H1 (cell line): ENCODE data around the gene TSC22D1. TPM values are rescaled to one million over a fixed set of nuclear protein-coding genes. Genes with fewer than 3 reads are reported as not detected.

Source experiments
- CTCF ChIA-PET: fragments of 300-600 bp; sonication (Branson Sonifier 250); formaldehyde crosslinking; loops from one replicate; lab custom pipeline; 2021; ENCODE audit not compliant: partially characterized antibody; lab: Charles Lee
- POLR2A ChIA-PET: fragments of 300-600 bp; sonication (Branson Sonifier 250); formaldehyde crosslinking; loops from one replicate; lab custom pipeline; 2021; ENCODE audit warnings: inconsistent platforms; ENCODE audit not compliant: partially characterized antibody; lab: Charles Lee
- DNase-seq, 2 experiments: peaks; one replicate each; pipeline versions ENCODE4 v3.0.0 to v3.0.0-alpha.2; 2010 to 2022; ENCODE audit warnings: low spot score in 2 of 2, low read depth in 1 of 2, mixed read lengths in 1 of 2
- FAIRE-seq: peaks from 2 replicates; lab custom pipeline; 2011; peaks lifted over from hg19 to GRCh38; lab: Jason Lieb, UNC
- H2AFZ ChIP-seq: 2 replicates; pipeline ENCODE4 v1.8.1; 2012; ENCODE audit warnings: low read length, inconsistent platforms
- H2AK5ac ChIP-seq: 2 replicates; pipeline ENCODE4 v1.6.1; 2013; ENCODE audit warnings: low read depth, low read length
- H2BK120ac ChIP-seq: replicated peaks from 2 replicates; pipeline ENCODE3; 2013; ENCODE audit warnings: low read depth, low read length, inconsistent platforms
- H2BK12ac ChIP-seq: 2 replicates; pipeline ENCODE4 v1.6.1; 2013; ENCODE audit warnings: low read depth, low read length
- H2BK15ac ChIP-seq: 2 replicates; pipeline ENCODE4 v1.6.1; 2013; ENCODE audit warnings: low read length
- H2BK20ac ChIP-seq: 2 replicates; pipeline ENCODE4 v1.6.1; 2013; ENCODE audit warnings: low read length
- H2BK5ac ChIP-seq: 2 replicates; pipeline ENCODE4 v1.6.1; 2013; ENCODE audit warnings: low read depth, low read length
- H3K14ac ChIP-seq: 2 replicates; pipeline ENCODE4 v1.6.1; 2013; ENCODE audit warnings: inconsistent platforms; ENCODE audit not compliant: insufficient read length
- H3K18ac ChIP-seq: 2 replicates; pipeline ENCODE4 v1.6.1; 2013; ENCODE audit warnings: low read length; ENCODE audit errors: extremely low read depth
- H3K23ac ChIP-seq: 2 replicates; pipeline ENCODE4 v1.6.1; 2013; ENCODE audit warnings: inconsistent platforms; ENCODE audit not compliant: insufficient read length
- H3K23me2 ChIP-seq: 2 replicates; pipeline ENCODE4 v1.6.1; 2013; ENCODE audit warnings: low read depth, low read length
- H3K27ac ChIP-seq: 2 replicates; pipeline ENCODE4 v1.6.1; 2011; ENCODE audit warnings: low read depth, low read length, inconsistent platforms
- H3K27me3 ChIP-seq, 4 experiments: replicated peaks in 1 of 4; 1 replicate in 1 of 4; 2 replicates in 3 of 4; pipeline versions ENCODE4 v1.6.1 to v1.8.1; 2011 to 2013; ENCODE audit warnings: low read length in 3 of 4, mild to moderate bottlenecking in 3 of 4, inconsistent platforms in 2 of 4, mixed read lengths in 2 of 4, moderate library complexity in 1 of 4; ENCODE audit not compliant: control insufficient read depth in 3 of 4, insufficient read depth in 3 of 4; ENCODE audit errors: extremely low read depth in 1 of 4
- H3K36me3 ChIP-seq, 4 experiments: 2 replicates each; pipeline versions ENCODE4 v1.6.1 to v1.8.1; 2011 to 2013; ENCODE audit warnings: mild to moderate bottlenecking in 4 of 4, low read length in 3 of 4, moderate library complexity in 2 of 4, control low read depth in 1 of 4, inconsistent platforms in 1 of 4; ENCODE audit not compliant: insufficient read depth in 4 of 4, control insufficient read depth in 2 of 4
- H3K4ac ChIP-seq: replicated peaks from 2 replicates; pipeline ENCODE3; 2013; ENCODE audit warnings: low read length, low read depth, mixed read lengths, inconsistent platforms; ENCODE audit not compliant: insufficient read length
- H3K4me1 ChIP-seq, 4 experiments: replicated peaks in 1 of 4; 1 replicate in 1 of 4; 2 replicates in 3 of 4; pipeline versions ENCODE4 v1.6.1 to v1.8.1; 2011 to 2013; ENCODE audit warnings: low read length in 3 of 4, inconsistent platforms in 2 of 4, mixed read lengths in 1 of 4; ENCODE audit not compliant: insufficient read depth in 4 of 4, control insufficient read depth in 3 of 4
- H3K4me2 ChIP-seq, 2 experiments: 2 replicates each; pipeline versions ENCODE4 v1.6.1 to v1.8.1; 2011 to 2013; ENCODE audit warnings: low read depth in 2 of 2, low read length in 2 of 2, control low read depth in 1 of 2, inconsistent platforms in 1 of 2, mild to moderate bottlenecking in 1 of 2; ENCODE audit not compliant: insufficient read depth in 1 of 2
- H3K4me3 ChIP-seq, 4 experiments: fragments of 200-600, 300-600 bp in 1 of 4; sonication (generic), shearing (Covaris generic), sonication (Bioruptor Twin) in 1 of 4; 2 replicates each; pipeline versions ENCODE4 v1.5.1 to v1.8.1; 2011 to 2016; ENCODE audit warnings: low read length in 4 of 4, low read depth in 3 of 4, control low read depth in 2 of 4, inconsistent platforms in 2 of 4, mild to moderate bottlenecking in 2 of 4, mixed read lengths in 1 of 4, moderate library complexity in 1 of 4; ENCODE audit not compliant: insufficient read depth in 2 of 4; ENCODE audit errors: extremely low read depth in 1 of 4
- H3K56ac ChIP-seq: replicated peaks from 2 replicates; pipeline ENCODE3; 2013; ENCODE audit warnings: low read depth, mild to moderate bottlenecking, mixed read lengths, low read length, inconsistent platforms; ENCODE audit not compliant: insufficient read length
- H3K79me1 ChIP-seq: 2 replicates; pipeline ENCODE4 v1.6.1; 2013; ENCODE audit warnings: low read depth, low read length, control low read depth
- H3K79me2 ChIP-seq, 2 experiments: 2 replicates each; pipeline versions ENCODE4 v1.6.1 to v1.8.1; 2012 to 2013; ENCODE audit warnings: low read length in 2 of 2, mild to moderate bottlenecking in 2 of 2, inconsistent platforms in 1 of 2; ENCODE audit not compliant: insufficient read depth in 2 of 2, control insufficient read depth in 1 of 2
- H3K9ac ChIP-seq, 4 experiments: replicated peaks in 1 of 4; 1 replicate in 1 of 4; 2 replicates in 3 of 4; pipeline versions ENCODE4 v1.6.1 to v1.8.1; 2011 to 2013; ENCODE audit warnings: low read depth in 3 of 4, low read length in 3 of 4, control low read depth in 2 of 4, mild to moderate bottlenecking in 2 of 4, moderate library complexity in 2 of 4, inconsistent platforms in 1 of 4; ENCODE audit errors: extremely low read depth in 1 of 4
- H3K9me3 ChIP-seq, 2 experiments: 2 replicates each; pipeline versions ENCODE4 v1.6.1 to v1.8.1; 2012 to 2013; ENCODE audit warnings: mild to moderate bottlenecking in 2 of 2, moderate library complexity in 2 of 2, control low read depth in 1 of 2, inconsistent platforms in 1 of 2, low read depth in 1 of 2, low read length in 1 of 2, mixed read lengths in 1 of 2; ENCODE audit not compliant: insufficient read depth in 2 of 2
- H4K20me1 ChIP-seq, 2 experiments: replicated peaks in 1 of 2; 2 replicates each; pipeline versions ENCODE3 to v1.8.1; 2011 to 2013; ENCODE audit warnings: inconsistent platforms in 2 of 2, low read length in 2 of 2, mild to moderate bottlenecking in 1 of 2; ENCODE audit not compliant: insufficient read depth in 2 of 2, control insufficient read depth in 1 of 2
- H4K5ac ChIP-seq: 2 replicates; pipeline ENCODE4 v1.6.1; 2013; ENCODE audit warnings: low read length, low read depth, mixed read lengths, inconsistent platforms; ENCODE audit not compliant: insufficient read length
- H4K8ac ChIP-seq: 2 replicates; pipeline ENCODE4 v1.8.0; 2013; ENCODE audit warnings: mild to moderate bottlenecking, moderate library complexity, low read length, inconsistent platforms; ENCODE audit not compliant: insufficient read depth; ENCODE audit errors: extremely low read depth
- H4K91ac ChIP-seq: replicated peaks from 2 replicates; pipeline ENCODE3; 2013; ENCODE audit warnings: low read length, mixed read lengths, inconsistent platforms; ENCODE audit not compliant: insufficient read length
- WGBS, 2 experiments: shearing (Covaris generic) in 1 of 2; methylation state at CpG; one replicate each; pipeline versions ENCODE4 v1.1.6 to v1.1.7; 2013 to 2015; ENCODE audit warnings: low lambda C conversion rate in 2 of 2, mixed read lengths in 2 of 2, inconsistent platforms in 1 of 2, low coverage in 1 of 2, missing lambda C conversion rate in 1 of 2; ENCODE audit not compliant: insufficient replicate concordance in 2 of 2, insufficient coverage in 1 of 2, insufficient read length in 1 of 2; ENCODE audit errors: extremely low coverage in 1 of 2, missing lambda C conversion rate in 1 of 2; 5-methylcytosine and 5-hydroxymethylcytosine counted together
- polyA plus RNA-seq, 7 experiments: library from polyadenylated mRNA; depleted of rRNA in 3 of 7; stranded (reverse) in 5 of 7; unstranded in 2 of 7; fragments of >200 nt in 5 of 7; fragments of 200-250 nt in 2 of 7; gene quantifications; 1 replicate in 5 of 7; 2 replicates in 1 of 7; 4 replicates in 1 of 7; pipeline versions ENCODE4 v1.2.1 to v1.2.3, GENCODE V29; 2011 to 2013; ENCODE audit warnings: missing spikeins in 2 of 7, mixed read lengths in 2 of 7
- total RNA-seq: library from RNA; stranded (reverse); fragmentation: NEBNext Ultra II Directional; extraction: Animal tissue kit (Norgen Biotek cat#: 25700); gene quantifications from 2 replicates; pipeline ENCODE4 v1.2.1, GENCODE V29; 2021

Gene TSC22D1
- total and polyA plus RNA-seq, 2 of the 8 experiments (the other 6 are each of a cell fraction or from before 2014, with no cell fraction given) = 52.6 to 80.9 TPM

DNA sequence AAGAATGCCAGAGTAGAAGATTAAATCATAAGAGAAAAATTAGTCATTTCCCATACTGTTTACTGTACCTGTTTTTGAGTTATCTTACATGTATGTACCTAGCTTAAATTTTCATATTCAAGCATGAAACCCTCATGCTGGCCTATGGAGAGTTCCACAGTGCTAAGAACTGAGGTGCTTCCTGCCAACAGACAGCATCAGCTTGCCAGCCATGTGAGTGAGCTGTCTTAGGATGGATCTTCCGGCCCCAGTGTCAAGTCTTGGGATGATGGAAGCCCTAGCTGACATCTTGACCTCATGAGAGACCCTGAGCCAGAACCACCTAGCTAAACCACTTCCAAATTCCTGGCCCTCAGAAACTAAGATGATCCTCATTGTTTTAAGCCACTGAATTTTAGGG, 112.4 kb downstream of the TSC22D1 start:
- H2AK5ac ChIP-seq = no peak overlapping the region
- H3K9ac ChIP-seq = no peak overlapping the region
- H3K9me3 ChIP-seq = no peaks in the 10 kb centered on the region
- ChIA-PET CTCF (interaction anchor here (0.8 to 2.9 kb wide), 5 partner anchors 23 to 558 kb away, joined by 3 to 9 read pairs (median 3); no protein-coding TSS in a partner anchor), POLR2A (interaction anchor here (1.5 kb wide), 1 partner anchor 27 kb away, joined by 4 read pairs; no protein-coding TSS in a partner anchor)
- H3K79me1 ChIP-seq = no peaks in the 10 kb centered on the region; the same call in 1 of the 2 replicates
- no peaks in the 10 kb centered on the region for H3K27me3 ChIP-seq
- no peak overlapping the region for H2BK15ac ChIP-seq
- no peak overlapping the region for H3K27ac ChIP-seq
- H2BK20ac ChIP-seq = no peak overlapping the region
- H3K4me3 ChIP-seq = no peak overlapping the region
- H3K4me1 ChIP-seq = peaks cover 0 to 7% (median 3%) of the 10 kb centered on the region in 4 experiments; a peak in 3 of 7 replicates
- peaks cover 2% of the 10 kb centered on the region in 2 experiments for H4K20me1 ChIP-seq
- no peak overlapping the region for H2BK120ac ChIP-seq
- no peak for DNase-seq
- H3K23ac ChIP-seq = no peak overlapping the region
- FAIRE-seq = no peak
- H3K4ac ChIP-seq = no peak overlapping the region
- no peak overlapping the region for H4K5ac ChIP-seq
- 100% methylated on average over 1 of the region's 1 CpG; no CpG with 5 or more reads in 1 of the 2 experiments for WGBS, 2 experiments
- H3K14ac ChIP-seq = no peak overlapping the region
- no peak overlapping the region for H3K18ac ChIP-seq
- no peak overlapping the region for H2BK12ac ChIP-seq
- no peak overlapping the region for H4K91ac ChIP-seq
- no peak overlapping the region for H3K4me2 ChIP-seq
- no peak overlapping the region for H4K8ac ChIP-seq
- H2AFZ ChIP-seq = no peak overlapping the region
- H3K23me2 ChIP-seq = no peaks in the 10 kb centered on the region
- H3K79me2 ChIP-seq = peaks cover 0 to 70% of the 10 kb centered on the region in 2 experiments; a peak in 2 of 4 replicates
- no peak overlapping the region for H2BK5ac ChIP-seq
- H3K56ac ChIP-seq = no peak overlapping the region
- no peaks in the 10 kb centered on the region for H3K36me3 ChIP-seq
